ENCODE measurements around the gene STAG2. TPM values are rescaled to one million over a fixed set of nuclear protein-coding genes. Genes with fewer than 3 reads are reported as not detected.

STAG2 gene
- total and polyA plus RNA-seq, 2 of the 13 experiments (the other 11 are each of a cell fraction or from before 2014, with no cell fraction given), result 21.0 to 50.8 TPM

- TF ChIP-seq, protein P1, sequence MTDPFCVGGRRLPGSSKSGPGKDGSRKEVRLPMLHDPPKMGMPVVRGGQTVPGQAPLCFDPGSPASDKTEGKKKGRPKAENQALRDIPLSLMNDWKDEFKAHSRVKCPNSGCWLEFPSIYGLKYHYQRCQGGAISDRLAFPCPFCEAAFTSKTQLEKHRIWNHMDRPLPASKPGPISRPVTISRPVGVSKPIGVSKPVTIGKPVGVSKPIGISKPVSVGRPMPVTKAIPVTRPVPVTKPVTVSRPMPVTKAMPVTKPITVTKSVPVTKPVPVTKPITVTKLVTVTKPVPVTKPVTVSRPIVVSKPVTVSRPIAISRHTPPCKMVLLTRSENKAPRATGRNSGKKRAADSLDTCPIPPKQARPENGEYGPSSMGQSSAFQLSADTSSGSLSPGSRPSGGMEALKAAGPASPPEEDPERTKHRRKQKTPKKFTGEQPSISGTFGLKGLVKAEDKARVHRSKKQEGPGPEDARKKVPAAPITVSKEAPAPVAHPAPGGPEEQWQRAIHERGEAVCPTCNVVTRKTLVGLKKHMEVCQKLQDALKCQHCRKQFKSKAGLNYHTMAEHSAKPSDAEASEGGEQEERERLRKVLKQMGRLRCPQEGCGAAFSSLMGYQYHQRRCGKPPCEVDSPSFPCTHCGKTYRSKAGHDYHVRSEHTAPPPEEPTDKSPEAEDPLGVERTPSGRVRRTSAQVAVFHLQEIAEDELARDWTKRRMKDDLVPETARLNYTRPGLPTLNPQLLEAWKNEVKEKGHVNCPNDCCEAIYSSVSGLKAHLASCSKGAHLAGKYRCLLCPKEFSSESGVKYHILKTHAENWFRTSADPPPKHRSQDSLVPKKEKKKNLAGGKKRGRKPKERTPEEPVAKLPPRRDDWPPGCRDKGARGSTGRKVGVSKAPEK (CRISPR knock-in tag; IDR thresholded peaks at IDR 0.05; ENCODE audit: borderline replicate concordance), result no peak
- TF ChIP-seq ZNF274 (CRISPR knock-in tag; IDR thresholded peaks at IDR 0.05) (no peak), GPBP1L1 (CRISPR knock-in tag; IDR thresholded peaks at IDR 0.05) (no peak)
Measured at GRCh38 chrX:124010566-124010965, 49.1 kb downstream of the STAG2 start (continued).

- H3K36me3 ChIP-seq (replicated peaks in 1 of 2; ENCODE audit: control insufficient read depth in 1 of 2, insufficient read depth in 2 of 2, low read length in 2 of 2), result no peaks in the 10 kb centered on the region
- 94% methylated on average over 1 of the region's 1 CpG for WGBS (ENCODE audit: low lambda C conversion rate)
- H3K4me1 ChIP-seq (ENCODE audit: insufficient read depth, low read length), result 0 out of 2 replicates have a peak, but pooled peaks cover 6% of the 10 kb centered on the region
- H3K27me3 ChIP-seq (ENCODE audit: control insufficient read depth in 1 of 2, insufficient read depth in 2 of 2, low read length in 2 of 2), result no peaks in the 10 kb centered on the region
- no peak for TF ChIP-seq SATB2 (CRISPR knock-in tag; IDR thresholded peaks at IDR 0.05)
- in situ Hi-C loops (cut with HindIII; ENCODE audit: extremely low pct_ligation_motif_present, low pct_unique_long_range_greater_than_20kb), result no loop called here
- ATAC-seq (no peak), DNase-seq (ENCODE audit: low spot score) (no peak), FAIRE-seq (no peak)
- peaks cover 17% of the 10 kb centered on the region for H4K20me1 ChIP-seq (ENCODE audit: insufficient read depth, low read length)
- no peak overlapping the region for H3K4me2 ChIP-seq (ENCODE audit: low read depth, low read length)
- no peak overlapping the region for H3K4me3 ChIP-seq (replicated peaks in 1 of 3; ENCODE audit: insufficient read depth in 1 of 3, low read depth in 2 of 3, low read length in 3 of 3)
- BruUV-seq (replicated peaks), result no TSS peak
- CTCF ChIA-PET (ENCODE audit: low intra/inter-chr PET ratio, low total read pairs), result no interaction called here
- intact Hi-C loops (cut with micrococcal nuclease; ENCODE audit: unreplicated experiment), result no loop called here
- POLR2A ChIA-PET, result no interaction called here
- H3K27ac ChIP-seq (ENCODE audit: extremely low read length, insufficient read depth, low read length), result no peak overlapping the region
- H3K79me2 ChIP-seq (ENCODE audit: insufficient read depth, low read length), result peaks cover 81% of the 10 kb centered on the region
- H3K9me3 ChIP-seq (ENCODE audit: low read length), result no peaks in the 10 kb centered on the region
- no peak overlapping the region for H2AFZ ChIP-seq (ENCODE audit: low read length)
- H3K9ac ChIP-seq (ENCODE audit: insufficient read depth, low read depth, low read length), result no peak overlapping the region
Measured at GRCh38 chrX:124015721-124016120, 54.2 kb downstream of the STAG2 start.

Data from HepG2 (cell line).